Measurements from ENCODE around the gene PARM1. TPM values are rescaled to one million over a fixed set of nuclear protein-coding genes. Genes with fewer than 3 reads are reported as not detected.

The PARM1 gene
- total and polyA plus RNA-seq, 2 donors (not counting 1 experiment from before 2014, with no cell fraction given): 7.8 to 10.4 TPM

GRCh38 chr4:75058486-75058885 is 125.6 kb downstream of the PARM1 start:
- Histone ChIP-seq H2AFZ (ENCODE audit: insufficient read depth, low read depth, low read length, poor library complexity, severe bottlenecking) (no peak overlapping the region), H3K79me2 (ENCODE audit: control insufficient read depth, insufficient read depth, low read length) (no peaks in the 10 kb centered on the region), H3K27ac (ENCODE audit: low read length in 2 of 2) (no peak overlapping the region), H4K20me1 (ENCODE audit: control insufficient read depth, insufficient read depth, low read length, poor library complexity, severe bottlenecking) (no peaks in the 10 kb centered on the region), H3K9me3 (ENCODE audit: control extremely low read depth in 1 of 3, control insufficient read depth in 2 of 3, insufficient read depth in 1 of 3, low read length in 2 of 3) (no peaks in the 10 kb centered on the region), H3K4me2 (replicated peaks; ENCODE audit: low read depth, low read length, poor library complexity, severe bottlenecking) (no peak overlapping the region), H3K27me3 (replicated peaks in 1 of 4; ENCODE audit: control extremely low read depth in 1 of 4, control insufficient read depth in 3 of 4, insufficient read depth in 4 of 4, low read length in 3 of 4) (no peaks in the 10 kb centered on the region), H3K4me1 (ENCODE audit: control insufficient read depth in 2 of 2, insufficient read depth in 2 of 2, low read length in 2 of 2) (no peaks in the 10 kb centered on the region), H3K36me3 (replicated peaks in 1 of 2; ENCODE audit: control extremely low read depth in 1 of 2, control insufficient read depth in 1 of 2, extremely low read depth in 1 of 2, insufficient read depth in 2 of 2, low read length in 1 of 2) (no peaks in the 10 kb centered on the region), H3K4me3 (ENCODE audit: control extremely low read depth in 1 of 5, extremely low read depth in 1 of 5, insufficient read depth in 1 of 5, low read depth in 2 of 5, low read length in 4 of 5) (no peak overlapping the region), H3K9ac (ENCODE audit: low read length) (no peak overlapping the region)
- intact Hi-C loops (cut with micrococcal nuclease): no loop called here
- POLR2A ChIA-PET: no interaction called here
- DNase-seq (no peak), ATAC-seq (ENCODE audit: low read depth) (no peak)
- TF ChIP-seq EZH2 (IDR thresholded peaks at IDR 0.05; ENCODE audit: borderline replicate concordance, insufficient read depth, low read depth, low read length, poor library complexity, severe bottlenecking): no peak
- no peak for TF ChIP-seq CTCF (IDR thresholded peaks at IDR 0.05)
- Mint-ChIP-seq H3K4me1 (no peaks in the 10 kb centered on the region), H3K9me3 (ENCODE audit: insufficient read depth) (no peaks in the 10 kb centered on the region), H3K27ac (no peak overlapping the region), H3K27me3 (no peaks in the 10 kb centered on the region), H3K4me3 (no peak overlapping the region)
- 93% methylated on average over 10 of the region's 10 CpGs for WGBS (ENCODE audit: insufficient coverage)
- CTCF ChIA-PET: no interaction called here

GRCh38 chr4:75063433-75063832 is 130.5 kb downstream of the PARM1 start:
- Mint-ChIP-seq H3K27me3 (no peaks in the 10 kb centered on the region), H3K9me3 (ENCODE audit: insufficient read depth) (no peaks in the 10 kb centered on the region), H3K27ac (no peak overlapping the region), H3K4me1 (peaks cover 3% of the 10 kb centered on the region), H3K4me3 (no peak overlapping the region)
- DNase-seq: no peak
- 100% methylated on average over 2 of the region's 3 CpGs for WGBS (ENCODE audit: insufficient coverage)
- H3K27me3 ChIP-seq (replicated peaks in 1 of 4; ENCODE audit: control extremely low read depth in 1 of 4, control insufficient read depth in 3 of 4, insufficient read depth in 4 of 4, low read length in 3 of 4): no peaks in the 10 kb centered on the region
- no peak overlapping the region for H3K4me2 ChIP-seq (replicated peaks; ENCODE audit: low read depth, low read length, poor library complexity, severe bottlenecking)
- no peaks in the 10 kb centered on the region for H3K36me3 ChIP-seq (replicated peaks in 1 of 2; ENCODE audit: control extremely low read depth in 1 of 2, control insufficient read depth in 1 of 2, extremely low read depth in 1 of 2, insufficient read depth in 2 of 2, low read length in 1 of 2)
- no peaks in the 10 kb centered on the region for H4K20me1 ChIP-seq (ENCODE audit: control insufficient read depth, insufficient read depth, low read length, poor library complexity, severe bottlenecking)
- H3K4me1 ChIP-seq (ENCODE audit: control insufficient read depth in 2 of 2, insufficient read depth in 2 of 2, low read length in 2 of 2): peaks cover 0 to 2% of the 10 kb centered on the region in 2 donors
- no peak overlapping the region for H3K9ac ChIP-seq (ENCODE audit: low read length)
- CTCF ChIA-PET: no interaction called here
- H3K9me3 ChIP-seq (ENCODE audit: control extremely low read depth in 1 of 3, control insufficient read depth in 2 of 3, insufficient read depth in 1 of 3, low read length in 2 of 3): no peaks in the 10 kb centered on the region
- no peaks in the 10 kb centered on the region for H3K79me2 ChIP-seq (ENCODE audit: control insufficient read depth, insufficient read depth, low read length)
- no peak for ATAC-seq (ENCODE audit: low read depth)
- intact Hi-C loops (cut with micrococcal nuclease): no loop called here
- TF ChIP-seq CTCF (IDR thresholded peaks at IDR 0.05) (no peak), EZH2 (IDR thresholded peaks at IDR 0.05; ENCODE audit: borderline replicate concordance, insufficient read depth, low read depth, low read length, poor library complexity, severe bottlenecking) (no peak)
- H3K4me3 ChIP-seq (ENCODE audit: control extremely low read depth in 1 of 5, extremely low read depth in 1 of 5, insufficient read depth in 1 of 5, low read depth in 2 of 5, low read length in 4 of 5): no peak overlapping the region
- H3K27ac ChIP-seq (ENCODE audit: low read length in 2 of 2): no peak overlapping the region
- POLR2A ChIA-PET: no interaction called here
- H2AFZ ChIP-seq (ENCODE audit: insufficient read depth, low read depth, low read length, poor library complexity, severe bottlenecking): no peak overlapping the region
